RKO (cell line): ENCODE data around the gene SCTR.

Experiments used
- DNase-seq: peaks from one replicate; pipeline ENCODE4 v3.0.0-alpha.2; 2016; ENCODE audit warnings: low spot score

SCTR gene

DNA sequence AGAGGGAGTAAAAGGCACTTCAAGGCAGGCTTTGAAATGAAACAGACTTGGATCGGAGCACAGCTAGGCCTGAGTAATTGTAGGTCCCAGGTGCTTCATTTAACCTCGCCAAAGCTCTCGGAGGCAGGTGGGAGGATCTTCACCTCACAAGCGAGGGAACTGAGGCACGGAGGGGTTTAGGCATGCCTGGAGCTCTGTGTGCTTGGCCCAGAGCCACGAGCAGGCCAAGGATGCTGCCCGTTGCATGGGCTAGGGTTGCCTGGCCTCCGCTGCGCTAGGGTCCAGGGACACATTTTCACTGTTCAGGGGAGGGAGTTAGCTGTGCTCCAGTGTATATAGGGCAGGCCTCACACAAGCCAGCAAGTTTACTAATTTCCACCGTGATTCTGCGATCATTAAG lies 81.4 kb downstream of the SCTR start:
- no peak for DNase-seq

DNA sequence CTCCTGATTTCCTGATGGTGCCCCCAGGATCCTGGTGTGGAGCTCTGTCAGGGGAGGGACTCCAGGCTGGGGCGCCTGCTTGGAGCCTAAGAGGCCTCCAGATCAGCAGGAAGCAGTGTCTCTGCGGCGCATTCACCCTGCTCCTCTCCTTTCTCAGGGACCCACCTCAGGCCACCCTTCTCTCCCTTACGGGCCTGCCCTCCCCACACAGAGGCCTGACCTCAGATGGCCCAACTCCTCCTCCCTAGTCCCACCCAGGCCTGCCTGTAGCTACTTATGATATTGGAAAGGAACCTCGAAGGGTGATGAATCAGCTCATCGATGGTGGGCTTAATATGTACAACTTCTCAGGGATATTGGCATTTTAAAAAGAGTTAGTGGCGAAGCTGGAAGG lies 82.1 kb downstream of the SCTR start:
- no peak for DNase-seq

DNA sequence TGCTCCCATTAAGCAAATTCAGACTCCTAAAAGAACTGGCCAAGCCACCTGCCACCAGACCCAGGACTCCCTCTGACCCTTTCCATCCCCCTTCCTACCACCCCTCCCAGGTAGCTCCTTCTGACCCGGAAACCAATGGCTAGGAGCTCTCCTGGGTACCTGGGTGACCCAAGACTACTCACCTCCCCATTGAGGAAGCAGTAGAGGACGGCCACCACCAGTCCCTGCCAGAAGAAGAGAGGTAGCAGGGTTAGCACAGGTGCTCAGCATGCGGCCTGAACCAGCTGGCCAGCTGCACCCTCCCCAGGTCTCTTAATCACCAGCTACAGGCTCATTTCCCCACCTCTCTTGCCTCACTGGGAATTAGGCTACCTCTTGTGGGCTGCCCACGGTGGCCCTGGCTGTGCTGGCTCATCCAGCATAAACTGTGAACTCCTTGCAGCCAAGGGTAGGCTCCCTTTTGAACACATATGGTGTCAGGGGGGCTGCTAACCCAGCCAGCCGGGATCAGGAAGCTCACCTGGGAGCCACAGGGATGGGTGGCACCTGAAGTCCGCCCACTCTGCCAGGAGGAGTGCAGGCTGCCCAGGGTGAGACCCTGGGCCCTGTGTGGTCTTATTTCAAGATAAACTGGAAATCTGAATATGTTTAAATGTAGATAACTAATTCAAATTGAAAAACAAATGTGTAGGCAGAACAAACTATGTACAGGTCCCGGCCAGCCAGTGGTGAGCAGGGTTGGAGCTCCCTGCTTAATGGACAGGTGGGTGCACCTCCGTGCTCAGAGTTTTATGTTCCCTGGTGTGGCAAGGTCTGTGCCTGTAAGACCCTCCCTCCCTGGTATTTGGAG lies 82.7 kb downstream of the SCTR start:
- DNase-seq, result no peak

DNA sequence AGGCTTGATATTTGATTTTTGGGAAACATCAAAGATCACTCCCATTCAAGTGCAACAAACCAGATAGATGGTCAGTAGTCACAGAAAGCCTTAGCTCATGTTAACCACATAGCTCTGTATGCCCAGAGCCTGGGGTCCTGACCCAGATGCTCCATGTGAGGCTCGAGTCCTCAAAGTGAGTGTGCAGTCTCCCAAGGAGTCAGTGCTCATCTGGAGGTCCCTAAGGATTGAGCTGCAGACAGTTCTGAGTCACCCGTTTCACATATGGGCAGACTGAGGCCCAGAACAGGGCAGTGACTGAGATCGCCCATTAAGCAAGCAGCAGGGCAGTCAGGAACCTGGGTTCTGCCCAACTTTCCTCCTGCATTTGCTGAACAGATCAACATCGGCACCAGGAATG lies 83.4 kb downstream of the SCTR start:
- no peak for DNase-seq

DNA sequence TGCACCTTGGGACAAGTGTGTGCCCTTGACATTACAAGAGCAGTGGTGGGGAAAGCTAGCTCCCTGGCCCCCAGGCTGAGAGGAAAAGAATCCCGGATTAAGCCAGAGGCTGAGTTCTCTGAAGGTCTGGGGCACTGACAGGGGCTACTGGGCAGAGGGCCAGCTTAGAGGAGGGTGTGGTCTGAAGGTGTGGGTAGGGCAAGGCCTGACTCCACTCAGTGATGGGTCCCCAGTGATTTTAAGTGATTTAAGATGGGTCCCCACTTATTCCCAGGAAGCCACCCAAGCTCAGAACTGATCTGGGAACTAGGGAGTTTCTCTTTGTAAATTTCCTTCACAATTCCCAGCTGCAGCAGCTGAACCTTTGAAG lies 83.8 kb downstream of the SCTR start:
- no peak for DNase-seq

DNA sequence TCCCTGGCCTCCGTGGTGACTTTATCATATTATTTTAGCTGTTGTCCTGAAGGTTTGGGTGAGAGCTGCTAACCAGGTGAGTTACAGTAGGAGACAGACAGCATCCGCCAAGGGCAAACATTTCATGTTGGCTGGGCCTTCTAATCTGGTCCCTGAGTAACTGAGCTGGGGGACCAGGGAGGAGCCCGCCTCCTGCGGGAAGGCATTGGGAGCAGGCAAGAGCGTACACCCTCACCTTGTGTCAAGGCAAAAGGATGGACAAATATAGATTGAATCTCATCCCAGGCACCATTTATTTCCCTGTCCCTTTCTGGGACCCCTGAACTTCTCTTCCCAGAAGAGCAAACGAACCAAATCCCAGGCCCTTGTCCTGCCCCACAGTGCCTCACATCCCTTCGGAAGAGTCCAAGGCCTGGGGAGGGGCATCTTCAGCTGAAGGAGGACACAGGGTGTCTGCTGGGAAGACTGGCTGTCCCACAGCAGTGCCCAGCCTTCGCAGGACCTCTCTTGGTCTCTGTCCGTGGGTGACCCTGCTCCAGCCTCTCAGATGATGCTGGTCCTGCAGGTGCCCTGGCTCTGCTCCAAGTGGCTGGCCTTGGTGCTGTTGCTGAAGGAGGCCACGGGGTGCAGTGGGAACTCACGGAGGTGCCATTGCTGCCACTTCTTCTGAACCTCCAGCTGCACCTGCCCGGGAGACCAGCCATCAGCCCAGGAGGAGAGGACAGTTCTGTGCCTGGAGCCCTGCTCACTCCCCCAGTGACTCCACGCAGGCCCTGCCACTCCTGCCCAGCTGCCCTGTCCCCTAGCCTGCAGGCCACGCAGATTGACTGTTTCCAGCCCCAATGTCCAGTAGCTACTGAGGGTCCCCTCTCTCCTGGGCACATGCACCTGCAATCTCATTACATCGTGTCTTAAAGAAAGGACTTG lies 84.4 kb downstream of the SCTR start:
- DNase-seq, result no peak

DNA sequence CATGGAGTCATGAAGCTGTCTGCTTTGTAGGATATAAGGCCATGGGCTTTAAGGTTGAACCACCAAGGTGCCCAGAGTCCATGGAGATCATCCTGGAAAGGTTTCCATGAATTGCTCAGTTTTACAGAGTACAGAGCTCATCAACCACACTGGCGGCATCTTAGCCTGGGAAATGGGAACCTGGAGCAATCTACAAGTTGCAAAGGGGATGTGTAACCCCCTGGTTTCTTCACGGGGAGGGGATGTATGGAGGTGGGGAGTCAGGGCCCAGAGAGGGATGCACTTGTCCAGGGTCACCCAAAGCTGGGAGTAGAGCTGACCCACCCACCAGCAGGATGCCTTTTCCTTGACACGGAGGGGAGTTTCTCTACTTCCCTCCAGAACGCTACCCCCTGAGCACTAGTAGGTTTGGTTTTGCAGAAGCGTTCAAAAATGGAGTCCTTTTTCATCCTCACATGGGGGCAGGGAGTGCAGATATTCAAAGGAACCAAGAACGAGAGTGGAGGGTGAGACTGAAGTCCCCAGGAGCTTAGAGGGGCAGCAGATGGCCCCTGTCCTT lies 85.5 kb downstream of the SCTR start:
- DNase-seq, result no peak

DNA sequence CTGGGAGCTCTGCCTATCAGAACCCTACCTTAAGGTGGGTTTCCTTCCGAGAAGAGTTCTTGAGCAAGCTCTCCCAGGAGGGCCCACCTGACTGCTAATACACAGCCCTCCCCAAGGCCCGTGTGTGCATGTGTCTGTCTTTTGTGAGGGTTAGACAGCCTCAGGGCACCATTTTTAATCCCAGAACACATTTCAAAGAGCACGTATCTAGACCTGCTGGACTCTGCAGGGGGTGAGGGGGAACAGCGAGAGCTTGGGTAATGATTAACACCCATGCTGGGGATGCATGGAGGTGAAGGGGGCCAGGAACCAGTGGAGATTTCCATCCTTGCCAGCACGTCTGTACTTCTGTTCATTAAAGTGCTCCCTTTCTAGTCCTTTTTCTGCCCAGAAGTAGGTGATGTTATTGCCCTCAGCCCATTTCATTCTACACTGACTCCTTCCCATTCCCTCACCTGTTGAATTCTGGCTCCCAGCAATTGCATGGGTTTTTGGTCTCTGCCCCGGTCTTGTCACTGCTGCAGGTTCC lies 86.1 kb downstream of the SCTR start:
- DNase-seq, result no peak

DNA sequence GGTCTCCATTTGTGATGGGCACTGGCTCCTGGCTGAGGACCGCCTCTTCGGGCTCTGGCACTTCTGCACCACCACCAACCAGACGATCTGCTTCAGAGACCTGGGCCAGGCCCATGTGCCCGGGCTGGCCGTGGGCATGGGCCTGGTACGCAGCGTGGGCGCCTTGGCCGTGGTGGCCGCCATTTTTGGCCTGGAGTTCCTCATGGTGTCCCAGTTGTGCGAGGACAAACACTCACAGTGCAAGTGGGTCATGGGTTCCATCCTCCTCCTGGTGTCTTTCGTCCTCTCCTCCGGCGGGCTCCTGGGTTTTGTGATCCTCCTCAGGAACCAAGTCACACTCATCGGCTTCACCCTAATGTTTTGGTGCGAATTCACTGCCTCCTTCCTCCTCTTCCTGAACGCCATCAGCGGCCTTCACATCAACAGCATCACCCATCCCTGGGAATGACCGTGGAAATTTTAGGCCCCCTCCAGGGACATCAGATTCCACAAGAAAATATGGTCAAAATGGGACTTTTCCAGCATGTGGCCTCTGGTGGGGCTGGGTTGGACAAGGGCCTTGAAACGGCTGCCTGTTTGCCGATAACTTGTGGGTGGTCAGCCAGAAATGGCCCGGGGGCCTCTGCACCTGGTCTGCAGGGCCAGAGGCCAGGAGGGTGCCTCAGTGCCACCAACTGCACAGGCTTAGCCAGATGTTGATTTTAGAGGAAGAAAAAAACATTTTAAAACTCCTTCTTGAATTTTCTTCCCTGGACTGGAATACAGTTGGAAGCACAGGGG lies 87.1 kb downstream of the SCTR start:
- no peak for DNase-seq

DNA sequence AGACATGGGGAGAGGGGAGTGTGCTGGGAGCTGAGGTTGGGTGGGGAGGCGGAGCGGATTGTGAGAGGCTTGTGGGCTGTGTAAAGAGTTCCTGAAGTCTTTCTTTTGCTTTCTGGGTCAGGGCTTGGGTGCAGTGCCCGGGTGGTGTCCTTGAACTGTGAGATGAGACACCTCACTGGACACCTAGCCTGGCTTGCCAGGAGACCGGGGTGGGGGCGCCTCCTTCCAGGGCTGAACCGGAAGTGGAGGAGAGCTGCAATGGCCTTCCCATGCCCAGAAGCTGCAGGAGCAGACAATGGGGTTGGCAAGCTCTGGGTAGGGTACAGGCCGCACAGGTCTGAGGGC lies 88.4 kb downstream of the SCTR start:
- DNase-seq, result no peak

DNA sequence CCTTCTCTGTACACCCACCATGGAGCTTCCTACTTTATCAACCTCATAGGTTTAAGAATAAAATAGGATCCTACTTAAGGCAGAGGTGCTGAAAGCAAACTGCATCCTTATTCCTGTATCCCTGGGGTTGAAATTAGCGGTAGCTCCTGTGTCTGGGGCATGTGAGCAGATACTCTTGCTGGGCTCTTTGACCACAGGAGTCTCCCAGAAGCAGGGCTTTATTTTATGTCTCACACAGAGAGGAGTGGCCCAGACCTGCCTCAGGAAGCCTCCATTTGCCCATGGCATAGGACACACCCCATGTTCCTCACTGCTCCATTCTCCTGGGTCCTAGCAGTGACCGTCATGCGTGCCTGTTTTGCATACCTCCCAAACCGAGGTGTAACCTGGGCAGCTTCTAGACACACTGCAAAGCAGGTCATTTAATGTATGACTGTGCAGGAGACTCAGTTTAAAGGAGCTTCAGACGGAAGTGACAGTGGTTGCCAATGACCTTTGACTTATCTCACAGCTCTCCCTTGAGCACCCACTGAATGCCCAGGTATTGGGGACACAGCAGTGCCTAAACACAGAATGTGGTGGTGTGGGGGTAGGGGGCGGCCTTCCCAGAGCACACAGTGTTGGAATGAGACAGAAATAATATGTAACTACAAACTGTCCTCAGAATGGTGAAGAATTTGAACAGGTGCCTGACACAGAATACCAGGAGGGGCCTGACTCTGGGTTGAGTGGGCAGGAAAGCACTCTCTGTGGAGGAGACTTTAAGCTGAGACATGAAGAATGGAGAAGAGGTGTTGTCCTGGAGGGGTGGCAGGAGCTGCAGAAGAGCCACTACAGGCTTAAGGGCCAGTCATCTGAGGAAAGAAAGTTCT lies 89.0 kb downstream of the SCTR start:
- no peak for DNase-seq

DNA sequence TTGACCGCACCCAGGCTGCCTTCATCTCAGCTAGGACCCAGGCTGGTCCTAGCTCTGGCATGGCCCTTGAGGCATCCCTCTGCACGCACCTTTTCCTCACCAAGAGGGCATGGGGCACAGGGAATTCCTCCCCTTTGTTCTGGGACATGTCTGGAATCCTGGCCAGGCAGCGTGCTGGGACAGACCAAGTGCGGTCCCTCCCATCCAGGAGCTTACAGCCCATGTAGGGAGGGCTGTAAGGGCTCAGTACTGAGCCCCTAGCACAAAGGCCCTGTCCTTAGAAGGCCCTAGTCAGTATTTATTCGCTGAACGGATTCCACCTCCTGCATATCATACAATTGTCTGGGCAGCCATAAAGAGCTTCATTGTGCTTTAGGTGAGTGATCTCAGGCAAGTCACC lies 89.6 kb downstream of the SCTR start:
- no peak for DNase-seq

DNA sequence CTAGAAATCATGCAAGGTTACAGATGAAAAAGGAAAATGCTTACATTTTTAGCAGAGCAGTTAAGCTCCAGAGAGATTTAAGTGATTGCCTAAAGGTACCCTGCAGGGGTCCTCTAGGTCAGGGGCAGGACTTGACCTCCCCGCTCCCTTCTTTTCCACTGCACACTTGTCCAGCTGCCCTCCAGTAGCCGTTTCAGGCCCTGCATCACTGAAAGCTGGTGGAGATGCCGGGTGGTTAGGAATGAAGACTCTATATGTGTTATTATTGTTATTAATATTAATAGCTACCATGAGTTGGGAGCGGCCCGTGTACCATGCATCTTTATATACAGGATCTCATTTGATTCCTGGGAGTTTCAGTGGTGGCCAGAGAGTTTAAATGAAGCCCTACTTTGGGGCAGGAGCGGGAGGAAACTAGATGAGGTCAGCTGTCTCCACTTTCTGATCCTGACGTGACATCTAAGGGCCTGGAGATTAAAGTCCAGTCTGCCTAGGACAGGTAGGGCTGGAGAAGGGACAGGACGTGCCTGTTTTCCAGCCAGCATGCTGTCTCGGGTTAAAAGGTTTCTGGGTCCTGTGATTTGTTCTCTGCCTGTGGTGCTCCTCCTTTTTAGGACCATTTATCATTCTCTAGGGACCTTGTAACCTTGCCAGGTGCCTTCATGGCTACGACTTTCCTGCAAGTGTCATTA lies 90.5 kb downstream of the SCTR start:
- no peak for DNase-seq

DNA sequence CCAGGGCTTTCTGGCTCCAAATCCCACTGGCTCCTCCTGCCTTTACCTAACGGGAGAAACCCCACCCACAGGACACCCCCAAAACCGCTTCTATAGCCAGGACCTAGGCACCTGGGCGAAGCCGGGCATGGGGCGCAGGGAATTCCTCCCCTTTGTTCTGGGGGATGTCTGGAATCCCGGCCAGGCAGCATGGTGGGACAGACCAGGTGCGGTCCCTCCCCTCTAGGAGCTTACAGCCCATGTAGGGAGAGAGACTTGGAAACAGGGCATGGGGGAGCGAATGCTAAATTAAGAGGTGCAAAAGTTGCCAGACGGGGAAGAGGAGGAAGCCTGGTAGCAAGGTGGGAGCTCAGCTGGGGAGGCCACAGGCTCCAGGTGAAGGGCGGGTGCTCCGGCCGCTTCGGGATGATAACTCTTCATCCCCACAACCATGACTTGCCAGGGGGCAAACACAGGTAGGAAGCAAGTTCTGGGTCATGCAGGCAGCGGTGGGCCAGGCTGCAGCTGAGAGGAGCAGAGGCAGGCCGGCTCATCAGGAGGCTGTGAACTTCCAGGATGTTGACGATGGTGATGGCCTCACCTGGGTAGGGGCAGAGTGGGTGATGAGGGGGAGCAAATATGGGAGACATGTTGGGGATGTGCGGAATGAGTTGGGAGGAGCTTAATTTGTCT lies 91.3 kb downstream of the SCTR start:
- DNase-seq, result no peak

DNA sequence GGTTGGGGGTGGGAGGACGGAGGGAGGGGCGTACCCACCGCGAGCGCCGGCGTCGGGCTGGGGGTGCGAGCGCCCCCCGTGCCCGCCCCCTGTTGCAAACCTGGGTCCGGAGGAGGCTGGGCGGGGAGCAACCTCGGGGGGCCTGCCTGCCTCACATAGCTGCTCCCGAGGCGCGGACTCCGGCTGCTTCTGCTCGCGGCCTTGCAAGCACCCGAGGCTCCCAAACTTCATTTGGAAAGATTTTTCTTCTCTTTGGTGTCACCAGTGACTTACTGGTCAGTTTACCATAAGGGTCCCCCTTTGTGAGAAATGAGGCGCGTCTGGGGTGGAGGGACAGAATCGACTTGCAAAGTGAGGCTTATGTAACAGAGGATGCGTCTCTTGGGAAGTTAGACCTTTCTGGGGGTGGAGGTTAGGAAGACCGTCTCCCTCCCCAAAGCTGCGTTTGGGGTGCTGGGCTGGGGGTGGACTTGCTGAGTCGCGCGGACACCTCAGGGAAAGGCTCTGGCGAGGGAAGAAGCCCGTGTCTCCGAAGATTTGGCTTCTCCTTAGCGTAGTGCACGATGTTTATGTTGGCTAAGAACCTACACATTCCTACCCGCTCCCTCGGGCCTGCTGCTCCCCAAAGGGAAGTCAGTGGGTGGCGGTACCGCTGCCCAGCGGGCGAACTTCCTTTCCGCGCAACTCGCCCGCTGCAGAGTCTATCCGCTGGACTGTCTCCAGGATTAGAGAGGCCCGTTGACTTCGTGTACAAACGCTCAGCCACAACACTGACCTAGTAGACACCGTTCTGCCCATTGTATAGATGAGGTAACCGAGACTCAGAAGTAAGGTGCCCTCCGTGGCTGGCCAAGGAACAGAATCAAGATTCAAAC lies 92.1 kb downstream of the SCTR start:
- no peak for DNase-seq

DNA sequence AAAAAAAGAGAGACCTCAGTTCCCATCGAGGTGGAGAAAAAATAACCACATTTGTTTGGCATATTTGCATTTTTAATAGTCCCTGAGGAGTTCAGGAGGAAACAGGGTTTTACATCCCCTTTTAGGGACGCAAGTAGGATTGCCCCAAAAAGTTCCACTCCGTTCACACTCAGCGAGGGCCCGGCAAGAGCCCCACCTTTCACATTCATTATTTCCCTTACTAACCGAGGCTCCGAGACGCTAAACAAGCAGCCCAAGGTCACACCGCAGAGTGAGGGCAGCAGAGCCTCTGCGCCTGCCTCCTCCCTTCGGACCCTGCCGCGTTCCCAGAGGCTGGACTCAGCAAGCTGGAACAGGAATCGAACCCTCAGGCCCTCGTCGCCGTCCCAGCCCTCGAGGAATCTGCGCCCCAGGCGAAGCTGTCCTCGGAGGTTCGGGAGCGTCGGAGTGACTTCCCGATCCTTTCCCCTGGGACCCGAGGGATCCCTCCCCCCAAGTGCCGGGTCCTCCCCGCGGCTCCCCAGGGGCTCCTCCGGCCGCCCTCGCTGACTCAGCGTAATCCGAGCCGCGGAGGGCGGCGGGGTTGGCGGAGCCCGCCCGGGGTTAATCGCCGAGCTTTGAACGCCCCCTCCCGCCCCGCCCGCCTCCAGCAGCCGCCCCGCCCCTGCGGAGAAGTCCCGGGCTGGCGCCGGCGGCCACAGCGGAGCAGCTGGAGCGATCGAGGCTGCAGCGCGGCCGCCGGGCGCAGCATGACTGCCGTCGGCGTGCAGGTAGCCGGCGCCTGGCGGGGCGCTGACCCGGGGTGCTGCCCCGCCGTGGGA lies 92.9 kb downstream of the SCTR start, which contains the start of gene TMEM37:
Gene TMEM37 (plus strand): TSS at position 700 of the 821 bp plus-strand sequence. CDS start 50 bp downstream, at position 750.
- DNase-seq, result peak; percentile 47

DNA sequence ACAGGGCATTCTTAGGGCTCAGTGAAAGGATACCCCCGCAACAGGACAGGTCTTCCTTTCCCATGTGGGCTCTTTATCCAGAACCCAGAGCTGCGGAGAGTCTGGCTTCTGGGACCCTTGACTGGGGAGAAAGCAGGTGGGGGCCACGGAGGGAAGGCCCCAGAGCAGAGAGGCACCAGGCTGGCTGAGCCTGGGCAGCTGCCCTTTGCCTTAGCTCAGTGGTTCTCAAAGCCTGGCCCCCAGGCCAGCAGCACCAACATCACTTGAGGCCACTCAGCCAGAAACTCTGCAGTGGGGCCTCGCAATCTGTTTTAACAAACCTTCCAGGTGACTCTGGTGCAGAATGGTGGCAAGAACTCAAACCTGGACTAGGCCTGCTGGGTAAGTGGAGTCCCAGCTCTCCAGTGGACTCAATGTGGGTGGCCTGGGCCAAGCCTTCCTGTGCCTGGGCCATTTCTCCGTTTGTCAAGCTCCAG lies 94.2 kb downstream of the SCTR start:
- no peak for DNase-seq
